H1 (cell line): ENCODE results near the gene CLTCL1. TPM values are rescaled to one million over a fixed set of nuclear protein-coding genes. Genes with fewer than 3 reads are reported as not detected.

ENCODE experiments used
- CTCF ChIA-PET: fragments of 300-600 bp; sonication (Branson Sonifier 250); formaldehyde crosslinking; loops from one replicate; lab custom pipeline; 2021; ENCODE audit not compliant: partially characterized antibody; lab: Charles Lee
- POLR2A ChIA-PET: fragments of 300-600 bp; sonication (Branson Sonifier 250); formaldehyde crosslinking; loops from one replicate; lab custom pipeline; 2021; ENCODE audit warnings: inconsistent platforms; ENCODE audit not compliant: partially characterized antibody; lab: Charles Lee
- DNase-seq, 2 experiments: peaks; one replicate each; pipeline versions ENCODE4 v3.0.0 to v3.0.0-alpha.2; 2010 to 2022; ENCODE audit warnings: low spot score in 2 of 2, low read depth in 1 of 2, mixed read lengths in 1 of 2
- FAIRE-seq: peaks from 2 replicates; lab custom pipeline; 2011; peaks lifted over from hg19 to GRCh38; lab: Jason Lieb, UNC
- H2AFZ ChIP-seq: 2 replicates; pipeline ENCODE4 v1.8.1; 2012; ENCODE audit warnings: low read length, inconsistent platforms
- H2AK5ac ChIP-seq: 2 replicates; pipeline ENCODE4 v1.6.1; 2013; ENCODE audit warnings: low read depth, low read length
- H2BK120ac ChIP-seq: replicated peaks from 2 replicates; pipeline ENCODE3; 2013; ENCODE audit warnings: low read depth, low read length, inconsistent platforms
- H2BK12ac ChIP-seq: 2 replicates; pipeline ENCODE4 v1.6.1; 2013; ENCODE audit warnings: low read depth, low read length
- H2BK15ac ChIP-seq: 2 replicates; pipeline ENCODE4 v1.6.1; 2013; ENCODE audit warnings: low read length
- H2BK20ac ChIP-seq: 2 replicates; pipeline ENCODE4 v1.6.1; 2013; ENCODE audit warnings: low read length
- H2BK5ac ChIP-seq: 2 replicates; pipeline ENCODE4 v1.6.1; 2013; ENCODE audit warnings: low read depth, low read length
- H3K14ac ChIP-seq: 2 replicates; pipeline ENCODE4 v1.6.1; 2013; ENCODE audit warnings: inconsistent platforms; ENCODE audit not compliant: insufficient read length
- H3K18ac ChIP-seq: 2 replicates; pipeline ENCODE4 v1.6.1; 2013; ENCODE audit warnings: low read length; ENCODE audit errors: extremely low read depth
- H3K23ac ChIP-seq: 2 replicates; pipeline ENCODE4 v1.6.1; 2013; ENCODE audit warnings: inconsistent platforms; ENCODE audit not compliant: insufficient read length
- H3K23me2 ChIP-seq: 2 replicates; pipeline ENCODE4 v1.6.1; 2013; ENCODE audit warnings: low read depth, low read length
- H3K27ac ChIP-seq: 2 replicates; pipeline ENCODE4 v1.6.1; 2011; ENCODE audit warnings: low read depth, low read length, inconsistent platforms
- H3K27me3 ChIP-seq, 4 experiments: replicated peaks in 1 of 4; 1 replicate in 1 of 4; 2 replicates in 3 of 4; pipeline versions ENCODE4 v1.6.1 to v1.8.1; 2011 to 2013; ENCODE audit warnings: low read length in 3 of 4, mild to moderate bottlenecking in 3 of 4, inconsistent platforms in 2 of 4, mixed read lengths in 2 of 4, moderate library complexity in 1 of 4; ENCODE audit not compliant: control insufficient read depth in 3 of 4, insufficient read depth in 3 of 4; ENCODE audit errors: extremely low read depth in 1 of 4
- H3K36me3 ChIP-seq, 4 experiments: 2 replicates each; pipeline versions ENCODE4 v1.6.1 to v1.8.1; 2011 to 2013; ENCODE audit warnings: mild to moderate bottlenecking in 4 of 4, low read length in 3 of 4, moderate library complexity in 2 of 4, control low read depth in 1 of 4, inconsistent platforms in 1 of 4; ENCODE audit not compliant: insufficient read depth in 4 of 4, control insufficient read depth in 2 of 4
- H3K4ac ChIP-seq: replicated peaks from 2 replicates; pipeline ENCODE3; 2013; ENCODE audit warnings: low read length, low read depth, mixed read lengths, inconsistent platforms; ENCODE audit not compliant: insufficient read length
- H3K4me1 ChIP-seq, 4 experiments: replicated peaks in 1 of 4; 1 replicate in 1 of 4; 2 replicates in 3 of 4; pipeline versions ENCODE4 v1.6.1 to v1.8.1; 2011 to 2013; ENCODE audit warnings: low read length in 3 of 4, inconsistent platforms in 2 of 4, mixed read lengths in 1 of 4; ENCODE audit not compliant: insufficient read depth in 4 of 4, control insufficient read depth in 3 of 4
- H3K4me2 ChIP-seq, 2 experiments: 2 replicates each; pipeline versions ENCODE4 v1.6.1 to v1.8.1; 2011 to 2013; ENCODE audit warnings: low read depth in 2 of 2, low read length in 2 of 2, control low read depth in 1 of 2, inconsistent platforms in 1 of 2, mild to moderate bottlenecking in 1 of 2; ENCODE audit not compliant: insufficient read depth in 1 of 2
- H3K4me3 ChIP-seq, 4 experiments: fragments of 200-600, 300-600 bp in 1 of 4; sonication (generic), shearing (Covaris generic), sonication (Bioruptor Twin) in 1 of 4; 2 replicates each; pipeline versions ENCODE4 v1.5.1 to v1.8.1; 2011 to 2016; ENCODE audit warnings: low read length in 4 of 4, low read depth in 3 of 4, control low read depth in 2 of 4, inconsistent platforms in 2 of 4, mild to moderate bottlenecking in 2 of 4, mixed read lengths in 1 of 4, moderate library complexity in 1 of 4; ENCODE audit not compliant: insufficient read depth in 2 of 4; ENCODE audit errors: extremely low read depth in 1 of 4
- H3K56ac ChIP-seq: replicated peaks from 2 replicates; pipeline ENCODE3; 2013; ENCODE audit warnings: low read depth, mild to moderate bottlenecking, mixed read lengths, low read length, inconsistent platforms; ENCODE audit not compliant: insufficient read length
- H3K79me1 ChIP-seq: 2 replicates; pipeline ENCODE4 v1.6.1; 2013; ENCODE audit warnings: low read depth, low read length, control low read depth
- H3K79me2 ChIP-seq, 2 experiments: 2 replicates each; pipeline versions ENCODE4 v1.6.1 to v1.8.1; 2012 to 2013; ENCODE audit warnings: low read length in 2 of 2, mild to moderate bottlenecking in 2 of 2, inconsistent platforms in 1 of 2; ENCODE audit not compliant: insufficient read depth in 2 of 2, control insufficient read depth in 1 of 2
- H3K9ac ChIP-seq, 4 experiments: replicated peaks in 1 of 4; 1 replicate in 1 of 4; 2 replicates in 3 of 4; pipeline versions ENCODE4 v1.6.1 to v1.8.1; 2011 to 2013; ENCODE audit warnings: low read depth in 3 of 4, low read length in 3 of 4, control low read depth in 2 of 4, mild to moderate bottlenecking in 2 of 4, moderate library complexity in 2 of 4, inconsistent platforms in 1 of 4; ENCODE audit errors: extremely low read depth in 1 of 4
- H3K9me3 ChIP-seq, 2 experiments: 2 replicates each; pipeline versions ENCODE4 v1.6.1 to v1.8.1; 2012 to 2013; ENCODE audit warnings: mild to moderate bottlenecking in 2 of 2, moderate library complexity in 2 of 2, control low read depth in 1 of 2, inconsistent platforms in 1 of 2, low read depth in 1 of 2, low read length in 1 of 2, mixed read lengths in 1 of 2; ENCODE audit not compliant: insufficient read depth in 2 of 2
- H4K20me1 ChIP-seq, 2 experiments: replicated peaks in 1 of 2; 2 replicates each; pipeline versions ENCODE3 to v1.8.1; 2011 to 2013; ENCODE audit warnings: inconsistent platforms in 2 of 2, low read length in 2 of 2, mild to moderate bottlenecking in 1 of 2; ENCODE audit not compliant: insufficient read depth in 2 of 2, control insufficient read depth in 1 of 2
- H4K5ac ChIP-seq: 2 replicates; pipeline ENCODE4 v1.6.1; 2013; ENCODE audit warnings: low read length, low read depth, mixed read lengths, inconsistent platforms; ENCODE audit not compliant: insufficient read length
- H4K8ac ChIP-seq: 2 replicates; pipeline ENCODE4 v1.8.0; 2013; ENCODE audit warnings: mild to moderate bottlenecking, moderate library complexity, low read length, inconsistent platforms; ENCODE audit not compliant: insufficient read depth; ENCODE audit errors: extremely low read depth
- H4K91ac ChIP-seq: replicated peaks from 2 replicates; pipeline ENCODE3; 2013; ENCODE audit warnings: low read length, mixed read lengths, inconsistent platforms; ENCODE audit not compliant: insufficient read length
- CEBPB ChIP-seq: IDR thresholded peaks from 2 replicates; pipeline ENCODE4 v1.6.1; 2012; ENCODE audit warnings: low read depth, low read length
- FOSL1 ChIP-seq: IDR thresholded peaks from 2 replicates; pipeline ENCODE4 v1.6.1; 2011; ENCODE audit warnings: mild to moderate bottlenecking, low read depth, low read length, moderate library complexity; ENCODE audit not compliant: insufficient read depth
- HDAC2 ChIP-seq, 2 experiments: fragments of 300-600 bp in 1 of 2; sonication (generic) in 1 of 2; IDR thresholded peaks; 2 replicates each; pipeline ENCODE4 v1.6.1; 2011 to 2012; ENCODE audit warnings: low read depth in 2 of 2, low read length in 2 of 2, mild to moderate bottlenecking in 2 of 2, moderate library complexity in 2 of 2, borderline replicate concordance in 1 of 2, inconsistent platforms in 1 of 2
- MAFK ChIP-seq: IDR thresholded peaks from 2 replicates; pipeline ENCODE4 v1.6.1; 2012; ENCODE audit warnings: low read depth, mild to moderate bottlenecking, improper control_type of control experiment, low read length
- RNF2 ChIP-seq: fragments of 200-900, 300-1000 bp; sonication (generic); IDR thresholded peaks from 2 replicates; pipeline ENCODE4 v1.7.1; 2016; ENCODE audit warnings: borderline replicate concordance, low read depth, mild to moderate bottlenecking, antibody characterized with exemption, low read length; ENCODE audit not compliant: poor library complexity, severe bottlenecking; ENCODE audit errors: missing control alignments
- TEAD4 ChIP-seq: IDR thresholded peaks from 2 replicates; pipeline ENCODE4 v1.6.1; 2012; ENCODE audit warnings: low read depth, low read length, inconsistent platforms, mixed read lengths
- WGBS, 2 experiments: shearing (Covaris generic) in 1 of 2; methylation state at CpG; one replicate each; pipeline versions ENCODE4 v1.1.6 to v1.1.7; 2013 to 2015; ENCODE audit warnings: low lambda C conversion rate in 2 of 2, mixed read lengths in 2 of 2, inconsistent platforms in 1 of 2, low coverage in 1 of 2, missing lambda C conversion rate in 1 of 2; ENCODE audit not compliant: insufficient replicate concordance in 2 of 2, insufficient coverage in 1 of 2, insufficient read length in 1 of 2; ENCODE audit errors: extremely low coverage in 1 of 2, missing lambda C conversion rate in 1 of 2; 5-methylcytosine and 5-hydroxymethylcytosine counted together
- polyA plus RNA-seq, 7 experiments: library from polyadenylated mRNA; depleted of rRNA in 3 of 7; stranded (reverse) in 5 of 7; unstranded in 2 of 7; fragments of >200 nt in 5 of 7; fragments of 200-250 nt in 2 of 7; gene quantifications; 1 replicate in 5 of 7; 2 replicates in 1 of 7; 4 replicates in 1 of 7; pipeline versions ENCODE4 v1.2.1 to v1.2.3, GENCODE V29; 2011 to 2013; ENCODE audit warnings: missing spikeins in 2 of 7, mixed read lengths in 2 of 7
- total RNA-seq: library from RNA; stranded (reverse); fragmentation: NEBNext Ultra II Directional; extraction: Animal tissue kit (Norgen Biotek cat#: 25700); gene quantifications from 2 replicates; pipeline ENCODE4 v1.2.1, GENCODE V29; 2021

Gene CLTCL1
- total and polyA plus RNA-seq, 2 of the 8 experiments (the other 6 are each of a cell fraction or from before 2014, with no cell fraction given): 12.4 to 17.0 TPM

DNA sequence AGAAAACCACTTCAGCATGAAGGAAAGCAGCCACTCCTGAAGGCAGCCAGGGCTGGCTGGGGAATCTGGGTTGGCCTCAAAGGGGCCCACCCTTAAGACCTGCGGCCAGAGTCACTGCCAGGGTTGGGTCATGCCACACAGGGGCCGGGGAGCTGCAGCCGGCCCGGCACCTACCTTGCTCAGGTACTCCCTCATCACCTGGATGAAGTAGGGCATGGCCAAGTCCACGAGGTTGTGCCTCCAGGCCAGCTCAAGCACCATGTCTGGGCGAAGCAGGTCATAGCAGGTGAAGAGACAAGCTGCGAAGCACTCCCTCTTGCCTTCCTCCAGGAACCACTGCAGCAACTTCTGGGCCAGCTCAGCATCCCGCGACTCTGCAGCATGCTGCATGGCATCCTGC lies 108.3 kb downstream of the CLTCL1 start:
- Histone ChIP-seq H3K18ac (no peak overlapping the region), H2AFZ (no peak overlapping the region), H3K79me2 (no peaks in the 10 kb centered on the region), H2AK5ac (no peak overlapping the region), H4K91ac (no peak overlapping the region), H3K4me3 (no peak overlapping the region), H3K9me3 (no peaks in the 10 kb centered on the region), H3K79me1 (no peaks in the 10 kb centered on the region), H3K56ac (no peak overlapping the region), H3K36me3 (no peaks in the 10 kb centered on the region; a peak in 2 of 8 replicates), H2BK20ac (no peak overlapping the region), H2BK12ac (no peak overlapping the region), H3K9ac (no peak overlapping the region), H4K8ac (no peak overlapping the region), H3K23ac (no peak overlapping the region), H2BK5ac (no peak overlapping the region), H4K5ac (no peak overlapping the region), H4K20me1 (peaks cover 0 to 7% of the 10 kb centered on the region in 2 experiments), H3K27me3 (no peaks in the 10 kb centered on the region), H2BK15ac (peak overlapping the region; percentile 2; the same call in 1 of the 2 replicates), H3K14ac (no peak overlapping the region), H3K4me2 (no peak overlapping the region), H3K23me2 (peaks cover 5% of the 10 kb centered on the region; the same call in 1 of the 2 replicates), H3K4me1 (peaks cover 0 to 6% (median 2%) of the 10 kb centered on the region in 4 experiments; a peak in 3 of 7 replicates), H3K4ac (no peak overlapping the region), H2BK120ac (no peak overlapping the region), H3K27ac (no peak overlapping the region)
- no peak for FAIRE-seq
- ChIA-PET POLR2A (interaction anchor here (0.6 to 3.5 kb wide), 5 partner anchors 9 to 245 kb away, joined by 3 to 15 read pairs (median 4); no protein-coding TSS in a partner anchor), CTCF (interaction anchor here (1.5 kb wide), 2 partner anchors 8 to 38 kb away, joined by 4 to 6 read pairs; no protein-coding TSS in a partner anchor)
- no peak for DNase-seq
- WGBS, 2 experiments: 86% methylated on average over 9 of the region's 9 CpGs; no CpG with 5 or more reads in 1 of the 2 experiments
- TF ChIP-seq MAFK: no peak
- no peak for TF ChIP-seq FOSL1
- no peak for TF ChIP-seq HDAC2 (IDR thresholded peaks at IDR 0.05; ENCODE audit: borderline replicate concordance in 1 of 2, low read depth in 2 of 2, low read length in 2 of 2)
- TF ChIP-seq RNF2: no peak
- no peak for TF ChIP-seq CEBPB
- no peak for TF ChIP-seq TEAD4
